H4 (cell line): ENCODE results near the gene VIPR2. TPM values are rescaled to one million over a fixed set of nuclear protein-coding genes. Genes with fewer than 3 reads are reported as not detected.

ENCODE experiments used
- DNase-seq: peaks from one replicate; pipeline ENCODE4 v3.0.0-alpha.2; 2015; ENCODE audit warnings: low spot score
- total RNA-seq: library from RNA; depleted of rRNA; stranded (reverse); fragments of >200 nt; shearing (Covaris generic); gene quantifications from 2 replicates; pipeline ENCODE4 v1.2.3, GENCODE V29; 2014

The VIPR2 gene
- total RNA-seq, 1 experiment from 2014 or later = 0.77 TPM

DNA sequence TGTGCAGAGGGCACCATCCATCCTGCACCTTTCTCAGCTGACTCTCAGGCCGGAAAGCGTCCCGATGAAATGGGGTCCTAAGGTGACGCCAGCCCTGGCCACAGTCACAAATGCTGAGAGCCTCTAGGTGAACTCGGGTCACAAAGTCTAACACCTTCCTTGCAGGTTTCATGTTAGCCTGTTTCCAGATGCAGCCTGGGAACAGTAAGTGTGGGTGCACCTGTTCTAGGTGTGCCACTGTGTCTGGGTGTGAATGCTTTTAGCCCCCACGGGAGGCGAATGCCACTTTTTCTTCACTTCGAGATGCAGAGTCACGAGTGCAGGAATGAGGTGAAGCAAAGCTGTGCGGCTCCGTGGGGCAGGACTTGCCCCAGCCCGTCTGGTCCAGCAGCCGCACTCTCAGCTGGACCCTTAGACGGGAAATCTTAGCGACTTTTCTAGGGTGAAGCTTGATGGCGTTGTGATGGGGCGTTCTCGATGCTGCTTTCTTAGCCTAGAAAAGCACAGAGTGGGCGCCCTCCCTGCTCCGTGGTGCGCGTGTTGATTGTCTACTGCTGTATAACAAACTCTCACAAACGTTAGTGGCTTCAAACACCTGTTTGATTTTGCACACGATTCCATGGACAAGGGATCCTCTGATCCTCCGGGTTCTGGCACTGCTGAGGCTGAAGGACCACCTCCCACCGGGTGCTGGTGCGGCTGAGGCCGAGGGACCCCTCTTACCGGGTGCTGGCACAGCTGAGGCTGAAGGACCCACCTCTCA, 13.6 kb upstream of the VIPR2 start:
- DNase-seq = no peak

- no peak for DNase-seq
Measured at GRCh38 chr7:159157714-159158113, 13.0 kb upstream of the VIPR2 start.

DNA sequence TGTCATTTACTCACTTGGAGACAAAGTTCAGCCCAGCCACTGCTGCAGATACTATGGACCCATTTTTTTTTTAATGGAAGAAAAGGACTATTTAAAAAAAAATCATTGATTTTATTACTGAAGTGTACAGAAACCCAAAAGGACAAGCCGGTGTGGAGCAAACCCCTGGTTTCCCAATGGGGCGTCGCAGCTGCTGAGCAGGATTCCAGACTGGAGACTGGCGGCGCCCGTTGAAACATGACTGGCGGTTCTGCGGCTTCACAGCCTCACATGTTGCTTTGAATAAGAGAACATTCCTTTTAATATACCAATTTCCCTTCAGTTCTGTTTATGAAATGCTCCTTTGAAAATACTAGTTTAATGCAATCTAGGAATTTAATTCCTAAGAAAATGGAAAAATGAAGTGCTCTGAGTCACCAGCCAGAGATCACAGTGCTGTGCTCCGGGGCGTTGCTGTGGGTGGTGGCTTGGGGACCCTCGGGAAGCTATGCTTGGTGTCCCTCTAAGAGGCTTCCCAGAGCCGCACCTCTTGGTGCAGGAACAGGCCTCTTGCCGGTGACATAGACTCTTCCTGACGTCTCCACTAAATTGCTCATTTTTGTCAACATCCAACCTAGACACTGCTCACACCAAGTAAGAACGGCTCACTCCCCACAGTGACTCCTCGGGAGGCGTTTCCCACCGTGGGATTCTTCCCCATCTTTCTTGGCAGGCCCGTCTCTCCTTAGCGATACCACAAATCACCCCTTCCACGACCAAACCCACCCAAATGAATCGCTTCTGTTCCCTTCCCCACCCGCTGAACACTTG, 12.0 kb upstream of the VIPR2 start:
- no peak for DNase-seq

DNA sequence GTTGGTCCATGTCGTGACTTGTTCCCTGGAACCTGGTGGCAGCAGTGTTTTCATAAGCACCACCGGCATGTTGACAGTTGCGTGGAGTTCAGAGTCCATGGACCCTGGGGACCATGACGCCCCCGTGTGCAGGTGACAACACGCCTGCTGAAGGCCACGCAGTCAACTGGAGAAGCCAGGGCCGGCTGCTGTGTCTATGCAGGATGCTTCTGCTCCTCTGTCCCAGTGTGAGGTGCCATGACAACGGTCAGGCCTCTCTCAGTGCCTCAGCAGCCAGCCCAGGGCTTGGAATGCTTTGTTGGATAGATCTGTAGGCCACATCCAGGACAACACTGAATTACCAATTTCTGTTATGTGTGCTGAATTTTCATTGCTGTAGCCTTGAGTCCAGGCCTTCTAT, 10.7 kb upstream of the VIPR2 start:
- DNase-seq = no peak

DNA sequence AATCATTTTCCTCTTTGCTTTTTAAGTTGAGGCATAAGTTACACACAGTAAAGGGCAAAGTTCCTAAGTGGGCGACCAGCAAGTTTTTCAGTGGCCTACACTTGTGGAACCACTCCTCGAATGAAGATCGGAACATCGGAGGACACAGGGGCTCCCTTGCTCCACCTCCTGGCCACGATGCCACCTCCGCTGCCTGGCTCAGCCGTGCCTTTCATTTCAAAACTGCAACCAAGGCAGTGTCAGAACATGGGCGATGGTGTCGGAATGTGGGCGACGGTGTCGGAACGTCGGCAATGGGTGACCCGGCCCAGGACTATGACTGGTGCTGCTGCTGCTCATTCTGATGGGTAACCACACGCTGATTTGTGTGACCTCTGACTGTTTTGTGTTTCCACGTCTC, 9.6 kb upstream of the VIPR2 start:
- no peak for DNase-seq

DNA sequence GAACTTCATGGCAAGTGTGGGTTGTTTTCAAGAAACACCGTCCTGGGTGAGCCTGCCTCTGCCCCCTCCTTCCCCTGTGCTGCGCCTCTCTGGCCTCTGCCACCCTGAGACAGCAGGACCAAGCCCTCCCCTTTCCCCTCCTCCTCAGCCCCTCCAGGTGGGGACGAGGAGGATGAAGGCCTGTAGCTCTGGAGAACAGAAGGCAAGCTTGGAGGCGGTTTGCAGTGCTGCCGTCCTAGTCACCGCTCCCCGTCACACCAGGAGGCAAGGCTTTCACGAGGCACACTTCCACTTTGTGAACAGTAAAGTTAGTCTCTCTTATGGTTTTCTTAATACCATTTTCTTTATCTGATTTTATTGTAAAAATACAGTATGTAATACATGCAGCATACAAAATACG, 8.8 kb upstream of the VIPR2 start:
- DNase-seq = no peak

GRCh38 chr7:159152816-159153215, 8.1 kb upstream of the VIPR2 start:
- no peak for DNase-seq

DNA sequence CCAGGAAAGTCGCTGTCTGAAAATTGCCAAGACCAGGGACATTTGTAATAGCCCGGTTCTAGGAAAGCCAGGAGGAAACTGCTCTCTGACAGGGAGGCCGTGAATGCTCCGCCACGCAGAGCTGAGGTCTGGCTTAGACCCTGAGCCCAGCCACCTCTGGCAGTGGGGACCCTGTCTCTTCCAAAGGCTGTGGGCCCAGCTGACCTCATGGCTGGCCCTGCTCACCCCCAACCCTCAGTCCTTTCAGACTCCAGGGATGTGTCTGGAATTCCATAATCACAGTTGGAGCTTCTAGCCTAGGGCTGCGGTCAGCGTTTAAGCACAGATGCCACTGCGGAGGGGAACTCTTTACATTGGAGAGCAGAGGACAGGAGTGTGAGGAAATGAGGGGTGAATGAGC, 6.6 kb upstream of the VIPR2 start:
- no peak for DNase-seq

GRCh38 chr7:159149488-159149887, 4.8 kb upstream of the VIPR2 start:
- DNase-seq = no peak

DNA sequence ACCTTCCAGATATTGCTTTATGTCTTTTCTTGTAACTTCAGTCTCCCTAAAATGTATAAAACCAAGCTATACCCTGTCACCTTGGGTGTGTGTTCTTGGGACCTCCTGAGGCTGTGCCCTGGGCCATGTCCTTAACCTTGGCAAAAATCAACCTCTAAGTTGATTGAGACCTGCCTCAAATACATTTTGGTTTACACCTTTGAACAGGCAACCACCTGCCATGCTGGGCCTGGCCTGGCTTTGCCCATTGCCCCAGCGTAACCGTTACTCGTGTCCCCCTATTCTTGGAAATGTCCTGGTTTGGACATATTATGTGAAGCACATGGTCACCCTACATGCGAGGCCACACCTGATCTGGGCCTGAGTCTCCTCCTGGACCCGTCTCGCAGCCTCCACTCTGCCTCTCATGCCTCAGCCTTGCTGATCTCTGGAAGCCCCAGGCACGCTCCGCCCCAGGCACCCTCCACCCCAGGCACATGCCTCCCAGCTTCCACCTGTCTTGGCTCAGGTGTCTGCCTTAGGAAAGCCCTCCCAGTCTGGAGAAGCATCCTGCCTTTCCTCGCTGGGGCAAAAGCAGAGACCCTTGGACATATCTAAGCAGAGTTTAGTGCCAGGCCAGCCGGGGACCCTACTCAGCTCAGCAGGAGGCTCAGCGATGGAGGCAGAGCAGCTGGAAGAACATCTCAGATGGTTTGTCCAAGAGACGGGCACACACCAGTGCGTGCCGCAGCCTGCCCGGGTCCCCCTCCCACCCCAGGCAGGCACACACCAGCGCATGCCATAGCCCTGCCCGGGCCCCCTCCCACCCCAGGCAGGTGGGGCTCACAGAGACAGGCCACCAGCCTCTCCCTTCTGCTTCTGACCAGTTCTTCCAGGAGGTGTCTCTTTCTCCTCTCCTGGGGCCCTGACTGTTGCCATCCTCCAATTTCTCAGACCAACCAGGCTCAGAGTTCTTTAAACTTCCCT, 4.0 kb upstream of the VIPR2 start:
- DNase-seq = no peak

- DNase-seq = no peak
Measured at GRCh38 chr7:159147687-159148086, 3.0 kb upstream of the VIPR2 start.

- DNase-seq = no peak
Measured at GRCh38 chr7:159147246-159147645, 2.6 kb upstream of the VIPR2 start.

DNA sequence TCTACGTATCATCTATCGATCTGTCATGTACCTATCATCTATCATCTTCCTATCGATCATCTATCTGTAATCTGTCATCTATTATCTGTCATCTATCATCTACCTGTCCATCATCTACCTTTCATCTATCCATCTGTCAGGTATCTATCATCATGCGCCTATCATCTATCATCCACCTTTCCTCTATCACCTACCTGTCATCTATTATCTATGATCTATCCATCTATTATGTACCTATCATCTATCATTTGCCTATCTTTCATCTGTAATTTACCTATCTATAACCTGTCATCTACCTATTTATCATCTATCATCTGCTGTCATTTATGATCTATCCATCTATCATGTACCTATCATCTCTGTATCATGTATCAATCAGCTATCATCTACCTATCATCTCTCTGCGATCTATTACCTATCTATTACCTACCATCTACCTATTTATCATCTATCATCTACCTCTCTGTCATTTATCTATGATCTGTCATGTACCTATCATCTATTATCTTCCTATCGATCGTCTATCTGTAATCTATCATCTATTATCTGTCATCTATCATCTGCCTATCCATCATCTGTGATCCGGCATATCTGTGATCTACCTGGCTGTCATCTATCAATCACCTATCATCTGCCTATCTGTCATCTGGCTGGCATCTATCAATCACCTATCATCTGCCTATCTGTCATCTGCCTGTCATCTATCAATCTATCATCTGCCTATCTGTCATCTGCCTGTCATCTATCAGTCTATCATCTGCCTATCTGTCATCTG, 1.6 kb upstream of the VIPR2 start:
- no peak for DNase-seq

DNA sequence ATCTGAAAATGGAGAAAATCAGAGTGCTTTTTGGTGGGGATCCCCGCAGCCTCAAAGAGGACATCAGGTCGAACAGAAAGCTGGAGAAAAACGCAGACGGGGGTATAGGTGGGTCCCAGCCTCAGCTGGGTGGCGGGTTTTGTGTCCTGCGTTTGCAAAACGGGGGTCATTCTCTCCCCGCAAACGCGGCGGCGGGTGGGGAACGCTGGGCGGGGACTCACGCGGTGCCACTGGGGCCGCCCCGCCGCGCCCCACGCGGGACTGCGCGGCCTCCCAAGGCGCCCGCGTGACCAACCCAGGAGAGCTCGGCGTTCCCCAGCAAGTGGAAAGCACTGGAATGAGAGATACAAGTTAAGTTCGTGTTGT, 806 bp upstream of the VIPR2 start:
- DNase-seq = no peak

GRCh38 chr7:159143780-159144757, 598 bp downstream of the VIPR2 start:
- no peak for DNase-seq

DNA sequence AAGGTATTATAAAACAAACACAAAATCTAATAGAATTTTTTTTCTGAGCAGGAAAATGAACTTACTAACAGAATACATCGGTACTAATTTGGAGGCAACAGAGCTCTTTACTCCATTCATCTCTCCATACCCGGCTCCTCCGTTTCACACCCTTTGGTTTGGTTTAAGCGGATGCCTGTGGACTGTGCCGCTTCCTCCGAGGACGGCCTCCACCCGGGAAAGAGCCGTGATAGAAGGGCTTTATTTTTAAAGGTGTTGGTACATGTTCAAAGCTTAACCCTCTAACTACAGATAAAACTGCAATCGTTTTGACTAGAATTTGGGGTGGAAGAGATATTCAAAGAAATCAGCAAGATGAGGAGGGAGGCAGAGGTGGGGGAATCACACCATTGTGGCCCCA, 1.9 kb downstream of the VIPR2 start:
- DNase-seq = no peak

DNA sequence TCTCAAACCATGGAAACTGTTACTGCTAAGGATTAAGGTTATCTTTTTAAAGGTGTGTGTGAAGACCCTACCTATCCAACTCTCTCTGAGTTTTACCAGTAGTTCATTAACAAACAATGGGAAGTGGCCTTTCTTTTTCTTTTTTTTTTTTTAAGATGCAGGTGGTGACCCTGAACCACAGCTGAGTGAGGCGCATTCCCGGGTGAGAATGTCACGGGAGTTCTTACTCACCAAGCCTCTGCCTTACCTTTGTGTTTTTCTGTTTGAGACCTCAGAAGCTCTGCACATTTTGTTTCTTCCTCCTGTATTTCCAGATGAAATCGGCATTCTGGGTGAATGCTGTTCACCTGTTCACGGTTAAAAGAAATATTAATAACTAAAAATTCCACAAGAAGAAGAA, 2.5 kb downstream of the VIPR2 start:
- DNase-seq = no peak

DNA sequence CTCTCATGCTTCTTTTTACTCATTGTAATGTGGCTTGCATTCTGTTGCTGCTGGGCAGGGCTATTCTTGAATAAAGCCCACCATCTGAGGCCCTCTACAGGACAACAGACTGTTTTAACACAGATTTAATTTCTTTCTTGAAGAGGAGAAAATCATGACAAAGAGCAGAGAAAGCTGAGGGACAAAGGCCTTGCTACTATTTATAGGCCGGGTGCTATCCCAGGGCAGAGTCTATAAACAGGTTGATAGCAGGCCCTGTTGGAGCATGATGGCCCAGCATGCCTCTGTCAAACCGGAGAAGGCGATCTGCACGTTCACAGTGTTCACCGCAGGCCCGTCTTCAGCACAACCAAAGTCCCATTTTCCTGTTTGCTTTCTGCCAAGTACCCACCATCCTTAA, 3.0 kb downstream of the VIPR2 start:
- DNase-seq = no peak

DNA sequence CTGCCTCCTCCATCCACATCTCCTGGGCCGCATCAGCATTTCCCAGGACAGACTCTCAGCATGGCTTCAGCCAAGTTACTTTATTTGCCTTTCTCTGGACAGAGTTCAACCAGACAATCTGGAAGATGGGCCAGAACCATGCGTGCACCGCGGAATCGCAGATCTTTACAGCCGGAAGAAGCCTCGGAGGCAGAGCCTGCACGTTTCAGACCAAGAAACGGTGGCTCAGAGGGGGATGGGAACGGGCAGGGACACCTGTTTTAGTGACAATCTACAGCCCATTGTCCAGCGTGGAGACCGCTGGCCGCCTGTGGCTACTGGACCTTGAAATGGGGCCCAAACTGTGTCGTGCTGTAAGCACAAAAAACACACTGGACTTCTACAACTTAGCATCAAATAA, 3.5 kb downstream of the VIPR2 start:
- DNase-seq = no peak
